AG09319 (cell line): ENCODE results near the gene ADAMTSL1.

Experiments
- DNase-seq: peaks from one replicate; pipeline ENCODE4 v3.0.0-alpha.2; 2010; ENCODE audit warnings: low read depth; ENCODE audit errors: extremely low read depth
- CTCF ChIP-seq: IDR thresholded peaks from 2 replicates; pipeline ENCODE4 v1.5.1; 2011; ENCODE audit warnings: low read depth, mild to moderate bottlenecking, inconsistent platforms, low read length, moderate library complexity

ADAMTSL1 gene

GRCh38 chr9:18438300-18438925, 35.5 kb upstream of the ADAMTSL1 start:
- DNase-seq = no peak
- TF ChIP-seq CTCF = peak; percentile 44

GRCh38 chr9:18438951-18439350, 35.0 kb upstream of the ADAMTSL1 start:
- no peak for DNase-seq
- no peak for TF ChIP-seq CTCF

GRCh38 chr9:18441261-18441660, 32.7 kb upstream of the ADAMTSL1 start:
- DNase-seq = no peak

GRCh38 chr9:18442629-18443491, 31.1 kb upstream of the ADAMTSL1 start:
- no peak for DNase-seq
- peak; percentile 87 for TF ChIP-seq CTCF

More at GRCh38 chr9:18441261-18441660, 32.7 kb upstream of the ADAMTSL1 start:
- no peak for TF ChIP-seq CTCF

GRCh38 chr9:18447131-18447530, 26.8 kb upstream of the ADAMTSL1 start:
- no peak for TF ChIP-seq CTCF
- DNase-seq = no peak

- no peak for DNase-seq
- no peak for TF ChIP-seq CTCF
Measured at GRCh38 chr9:18447541-18447940, 26.4 kb upstream of the ADAMTSL1 start.

GRCh38 chr9:18448101-18448500, 25.9 kb upstream of the ADAMTSL1 start:
- no peak for TF ChIP-seq CTCF
- no peak for DNase-seq
